A549 (cell line): Measurements from ENCODE around the gene DOCK1. TPM values are rescaled to one million over a fixed set of nuclear protein-coding genes. Genes with fewer than 3 reads are reported as not detected.

Experiments used
- ATAC-seq, 2 experiments: fragments of 200-7000 bp in 1 of 2; fragments of >200 bp in 1 of 2; cut with Nextera tagmentation in 1 of 2; cut with Tn5 transposase in 1 of 2; 3 replicates each; pipeline versions ENCODE4 v1.8.0 to v1.9.1; 2018 to 2020; ENCODE audit warnings: mild to moderate bottlenecking in 1 of 2, moderate library complexity in 1 of 2
- CTCF ChIA-PET: fragments of 300-600 bp; sonication (Branson Sonifier 250); formaldehyde crosslinking; extraction: SDS; loops from one replicate; lab custom pipeline; 2021; ENCODE audit warnings: antibody characterized with exemption, inconsistent platforms; lab: Yijun Ruan, JAX
- POLR2A ChIA-PET: fragments of 350-600 bp; formaldehyde crosslinking; extraction: SDS; loops from one replicate; lab custom pipeline; 2021; ENCODE audit warnings: antibody characterized with exemption, inconsistent platforms; lab: Yijun Ruan, JAX
- DNase-seq, 2 experiments: peaks; one replicate each; pipeline versions ENCODE4 v3.0.0 to v3.0.0-alpha.2; 2011 to 2016; ENCODE audit warnings: low read depth in 1 of 2, low spot score in 1 of 2
- FAIRE-seq: peaks from 2 replicates; lab custom pipeline; 2011; peaks lifted over from hg19 to GRCh38; lab: Jason Lieb, UNC
- H3K27ac ChIP-seq, 2 experiments: fragments of >200 bp; sonication (Bioruptor Twin); formaldehyde crosslinking; 3 replicates each; pipeline ENCODE4 v1.5.1; 2016 to 2017
- H3K4me1 ChIP-seq: fragments of >200 bp; sonication (Bioruptor Twin); formaldehyde crosslinking; 3 replicates; pipeline ENCODE4 v1.6.1; 2016
- H3K4me2 ChIP-seq: fragments of >200 bp; sonication (Bioruptor Twin); formaldehyde crosslinking; 3 replicates; pipeline ENCODE4 v1.6.1; 2016
- H3K4me3 ChIP-seq: fragments of >200 bp; sonication (Bioruptor Twin); formaldehyde crosslinking; 3 replicates; pipeline ENCODE4 v1.5.1; 2016
- H3K9me3 ChIP-seq: fragments of >200 bp; sonication (Bioruptor Twin); formaldehyde crosslinking; 3 replicates; pipeline ENCODE4 v1.6.1; 2016
- ATOH8 ChIP-seq: fragments of 250-450 bp; sonication (Bioruptor Pico); IDR thresholded peaks from 2 replicates; pipeline ENCODE4 v1.5.0; 2020; ENCODE audit warnings: low read depth, mild to moderate bottlenecking, moderate library complexity
- CBX2 ChIP-seq: fragments of 200-600 bp; sonication (generic); IDR thresholded peaks from 2 replicates; pipeline ENCODE4 v1.6.1; 2016; ENCODE audit warnings: low read depth, mild to moderate bottlenecking, borderline replicate concordance
- CEBPB ChIP-seq, 2 experiments: fragments of >200 bp in 1 of 2; sonication (Bioruptor Twin) in 1 of 2; formaldehyde crosslinking in 1 of 2; IDR thresholded peaks; 2 replicates each; pipeline ENCODE4 v1.6.1; 2012 to 2016
- CHD2 ChIP-seq: fragments of 150-350 bp; IDR thresholded peaks from 2 replicates; pipeline ENCODE4 v1.6.1; 2014; ENCODE audit warnings: low read length; ENCODE audit not compliant: partially characterized antibody
- CHD4 ChIP-seq: fragments of 200-600 bp; sonication (generic); IDR thresholded peaks from 2 replicates; pipeline ENCODE4 v1.6.1; 2016; ENCODE audit warnings: antibody characterized with exemption, mild to moderate bottlenecking, borderline replicate concordance
- CTCF ChIP-seq: fragments of >200 bp; sonication (Bioruptor Twin); formaldehyde crosslinking; IDR thresholded peaks from 3 replicates; pipeline ENCODE4 v1.5.1; 2016
- EHMT2 ChIP-seq: fragments of 200-600 bp; sonication (generic); IDR thresholded peaks from 2 replicates; pipeline ENCODE4 v1.6.1; 2016; ENCODE audit warnings: antibody characterized with exemption, low read depth, mild to moderate bottlenecking, moderate library complexity
- EP300 ChIP-seq, 2 experiments: fragments of >200 bp; sonication (Bioruptor Twin); formaldehyde crosslinking; IDR thresholded peaks; 2 replicates in 1 of 2; 3 replicates in 1 of 2; pipeline ENCODE4 v1.6.1; 2016 to 2017
- ESRRA ChIP-seq: fragments of 150-350 bp; IDR thresholded peaks from 2 replicates; pipeline ENCODE4 v1.6.1; 2014; ENCODE audit warnings: mild to moderate bottlenecking, low read length, borderline replicate concordance
- HOXB5 ChIP-seq: fragments of 250-450 bp; sonication (Bioruptor Pico); IDR thresholded peaks from 2 replicates; pipeline ENCODE4 v1.5.0; 2020; ENCODE audit warnings: mild to moderate bottlenecking, moderate library complexity
- JUN ChIP-seq, 2 experiments: fragments of >200 bp; sonication (Bioruptor Twin); formaldehyde crosslinking; IDR thresholded peaks; 2 replicates in 1 of 2; 3 replicates in 1 of 2; pipeline ENCODE4 v1.6.1; 2016 to 2017
- JUNB ChIP-seq: fragments of >200 bp; sonication (Bioruptor Twin); formaldehyde crosslinking; IDR thresholded peaks from 2 replicates; pipeline ENCODE4 v1.6.1; 2016
- KDM1A ChIP-seq: fragments of 200-600 bp; sonication (generic); IDR thresholded peaks from 2 replicates; pipeline ENCODE4 v1.6.1; 2016; ENCODE audit warnings: low read depth, mild to moderate bottlenecking
- KDM5A ChIP-seq: fragments of 200-600 bp; sonication (generic); IDR thresholded peaks from 2 replicates; pipeline ENCODE4 v1.6.1; 2016; ENCODE audit warnings: antibody characterized with exemption, mild to moderate bottlenecking
- MAFK ChIP-seq: fragments of 450-650 bp; IDR thresholded peaks from 2 replicates; pipeline ENCODE4 v1.6.1; 2014; ENCODE audit not compliant: partially characterized antibody
- MAZ ChIP-seq: fragments of 150-350 bp; IDR thresholded peaks from 2 replicates; pipeline ENCODE4 v1.6.1; 2014; ENCODE audit warnings: antibody characterized with exemption, low read depth, low read length, borderline replicate concordance
- MYC ChIP-seq: IDR thresholded peaks from 2 replicates; pipeline ENCODE4 v1.6.1; 2012; ENCODE audit warnings: mild to moderate bottlenecking, inconsistent platforms, low read length, improper control_type of control experiment, borderline replicate concordance
- NPAS2 ChIP-seq: fragments of 250-450 bp; sonication (Bioruptor Pico); IDR thresholded peaks from 2 replicates; pipeline ENCODE4 v1.8.0; 2022; ENCODE audit warnings: mild to moderate bottlenecking, moderate library complexity, borderline replicate concordance
- PBX3 ChIP-seq: IDR thresholded peaks from 2 replicates; pipeline ENCODE4 v1.6.1; 2012
- POLR2AphosphoS2 ChIP-seq: conservative IDR thresholded peaks from 2 replicates; pipeline ENCODE4 v1.6.1; 2012; ENCODE audit warnings: low read length, improper control_type of control experiment, inconsistent platforms
- RARB ChIP-seq: fragments of 250-450 bp; sonication (Bioruptor Pico); IDR thresholded peaks from 2 replicates; pipeline ENCODE4 v1.8.0; 2021; ENCODE audit warnings: mild to moderate bottlenecking, moderate library complexity
- RCOR1 ChIP-seq: fragments of 150-350 bp; IDR thresholded peaks from 2 replicates; pipeline ENCODE4 v1.6.1; 2014; ENCODE audit warnings: antibody characterized with exemption, low read length, low read depth
- REST ChIP-seq: fragments of 200-600 bp; sonication (generic); IDR thresholded peaks from 2 replicates; pipeline ENCODE4 v1.6.1; 2016; ENCODE audit warnings: antibody characterized with exemption, mild to moderate bottlenecking, moderate library complexity
- RFX5 ChIP-seq: fragments of 450-650 bp; IDR thresholded peaks from 2 replicates; pipeline ENCODE4 v1.7.1; 2014; ENCODE audit warnings: antibody characterized with exemption, mild to moderate bottlenecking, moderate library complexity
- RNF2 ChIP-seq: fragments of 200-600 bp; sonication (generic); IDR thresholded peaks from 2 replicates; pipeline ENCODE4 v1.6.1; 2016; ENCODE audit warnings: low read depth, mild to moderate bottlenecking, antibody characterized with exemption, moderate library complexity, borderline replicate concordance
- TFCP2L1 ChIP-seq: fragments of 250-450 bp; sonication (Bioruptor Pico); IDR thresholded peaks from 2 replicates; pipeline ENCODE4 v1.5.0; 2021; ENCODE audit warnings: mild to moderate bottlenecking
- USF2 ChIP-seq: fragments of 450-650 bp; IDR thresholded peaks from 2 replicates; pipeline ENCODE4 v1.6.1; 2014; ENCODE audit warnings: antibody characterized with exemption
- ZNF302 ChIP-seq: fragments of 250-450 bp; sonication (Bioruptor Pico); IDR thresholded peaks from 2 replicates; pipeline ENCODE4 v1.9.0; 2021; ENCODE audit warnings: inconsistent platforms, mild to moderate bottlenecking, moderate library complexity
- WGBS: methylation state at CpG from one replicate; pipeline ENCODE4 v1.1.6; 2017; ENCODE audit errors: missing lambda C conversion rate; 5-methylcytosine and 5-hydroxymethylcytosine counted together
- polyA plus RNA-seq, 4 experiments: library from polyadenylated mRNA; depleted of rRNA in 3 of 4; stranded (reverse); fragments of >200 nt; fragmentation: RNase III in 1 of 4; extraction: RNeasy Plus Mini Kit Qiagen cat#74134 plus additional on column Dnase treatment in 1 of 4; gene quantifications; 2 replicates in 3 of 4; 3 replicates in 1 of 4; pipeline ENCODE4 v1.2.3, GENCODE V29; 2011 to 2017

DOCK1 gene
- polyA plus RNA-seq, 2 of the 4 experiments (the other 2 are of a cell fraction), result 22.6 to 28.2 TPM

- peak; percentile 87 to 90 for ATAC-seq
- Histone ChIP-seq H3K27ac (peak overlapping the region; percentile 68 to 79), H3K4me1 (peaks cover 19% of the 10 kb centered on the region), H3K4me3 (peak overlapping the region; percentile 26), H3K9me3 (no peaks in the 10 kb centered on the region), H3K4me2 (peak overlapping the region; percentile 94)
- POLR2A ChIA-PET, result no interaction called here
- FAIRE-seq, result no peak
- 8% methylated on average over 11 of the region's 11 CpGs for WGBS
- peak; percentile 58 to 72 for DNase-seq
- CTCF ChIA-PET, result interaction anchor here (0.5 kb wide), 1 partner anchor 8 kb away, joined by 4 read pairs; no protein-coding TSS in a partner anchor
- TF ChIP-seq NPAS2 (CRISPR knock-in tag) (no peak), EP300 (IDR thresholded peaks at IDR 0.05) (no peak), CEBPB (IDR thresholded peaks at IDR 0.05) (no peak), ATOH8 (CRISPR knock-in tag) (no peak), TFCP2L1 (no peak), MAZ (no peak), CHD4 (no peak), MYC (no peak), POLR2AphosphoS2 (no peak), ESRRA (no peak), EHMT2 (no peak), RARB (CRISPR knock-in tag) (no peak), RFX5 (no peak), USF2 (no peak), JUN (IDR thresholded peaks at IDR 0.05) (no peak), JUNB (no peak), CHD2 (no peak)
- TF ChIP-seq, all 56 proteins: peak for 0
These were observed 67.6 kb downstream of the DOCK1 start for GRCh38 chr10:126972635-126973414.

- WGBS, result 90% methylated on average over 5 of the region's 5 CpGs
- FAIRE-seq, result no peak
- TF ChIP-seq RNF2, result no peak
- no peak for TF ChIP-seq KDM5A
- TF ChIP-seq REST, result no peak
- no peak for TF ChIP-seq HOXB5 (CRISPR knock-in tag)
- no peak for TF ChIP-seq RCOR1
- no peak for TF ChIP-seq POLR2AphosphoS2
- TF ChIP-seq NPAS2 (CRISPR knock-in tag), result no peak
- TF ChIP-seq EHMT2, result no peak
- TF ChIP-seq JUNB, result no peak
- TF ChIP-seq ZNF302, result no peak
- TF ChIP-seq PBX3, result no peak
- TF ChIP-seq CBX2, result no peak
- no peak for TF ChIP-seq TFCP2L1
- TF ChIP-seq CEBPB (IDR thresholded peaks at IDR 0.05), result no peak
- TF ChIP-seq KDM1A, result no peak
- no peak for TF ChIP-seq CTCF
- TF ChIP-seq MAFK, result no peak
These were observed 70.0 kb downstream of the DOCK1 start for GRCh38 chr10:126975221-126975620.

More at GRCh38 chr10:126975221-126975620, 70.0 kb downstream of the DOCK1 start:
- no peak overlapping the region for H3K4me2 ChIP-seq
- ATAC-seq (no peak), DNase-seq (no peak)
- no peaks in the 10 kb centered on the region for H3K9me3 ChIP-seq
- H3K27ac ChIP-seq, result no peak overlapping the region
- ChIA-PET POLR2A (no interaction called here), CTCF (interaction anchor here (0.6 kb wide), 1 partner anchor 49 kb away, joined by 3 read pairs; no protein-coding TSS in a partner anchor)
- peaks cover 19% of the 10 kb centered on the region for H3K4me1 ChIP-seq
- no peak overlapping the region for H3K4me3 ChIP-seq
